Stimulated activated CD8-positive, alpha-beta memory T cell treated with anti-CD3 and anti-CD28 coated beads, Interleukin-4, amount 100 ng/mL, for 24 hours (primary cell): ENCODE measurements around the gene CEP152.

ENCODE experiments used
- DNase-seq: peaks from one replicate; pipeline ENCODE4 v3.0.0-alpha.2; 2020; ENCODE audit warnings: low read depth

The CEP152 gene

GRCh38 chr15:48765022-48765421 is 45.8 kb downstream of the CEP152 start:
- DNase-seq = no peak

- no peak for DNase-seq
Observed at GRCh38 chr15:48761393-48762158, 49.3 kb downstream of the CEP152 start.

GRCh38 chr15:48759921-48760320 is 50.9 kb downstream of the CEP152 start:
- no peak for DNase-seq

GRCh38 chr15:48757661-48758060 is 53.2 kb downstream of the CEP152 start:
- no peak for DNase-seq

GRCh38 chr15:48754011-48754410 is 56.9 kb downstream of the CEP152 start:
- DNase-seq = no peak

GRCh38 chr15:48751595-48751994 is 59.3 kb downstream of the CEP152 start:
- no peak for DNase-seq

- no peak for DNase-seq
Observed at GRCh38 chr15:48748535-48748934, 62.3 kb downstream of the CEP152 start.

GRCh38 chr15:48733615-48734014 is 77.3 kb downstream of the CEP152 start:
- DNase-seq = no peak

- DNase-seq = no peak
Observed at GRCh38 chr15:48730506-48730905, 80.4 kb downstream of the CEP152 start.

GRCh38 chr15:48723969-48724368 is 86.9 kb downstream of the CEP152 start:
- no peak for DNase-seq

GRCh38 chr15:48722764-48723661 is 87.9 kb downstream of the CEP152 start:
- DNase-seq = no peak

- DNase-seq = no peak
Observed at GRCh38 chr15:48721061-48721810, 89.6 kb downstream of the CEP152 start.

GRCh38 chr15:48720646-48721045 is 90.2 kb downstream of the CEP152 start:
- DNase-seq = no peak

- no peak for DNase-seq
Observed at GRCh38 chr15:48719668-48720067, 91.2 kb downstream of the CEP152 start.

GRCh38 chr15:48718646-48719045 is 92.2 kb downstream of the CEP152 start:
- DNase-seq = no peak

- no peak for DNase-seq
Observed at GRCh38 chr15:48717458-48717857, 93.4 kb downstream of the CEP152 start.

- DNase-seq = no peak
Observed at GRCh38 chr15:48712546-48712945, 98.3 kb downstream of the CEP152 start.

GRCh38 chr15:48710952-48711495 is 99.8 kb downstream of the CEP152 start:
- DNase-seq = no peak

GRCh38 chr15:48708641-48709040 is 102.2 kb downstream of the CEP152 start:
- DNase-seq = no peak

GRCh38 chr15:48705381-48705780 is 105.5 kb downstream of the CEP152 start:
- DNase-seq = no peak

GRCh38 chr15:48703544-48703943 is 107.3 kb downstream of the CEP152 start:
- no peak for DNase-seq

- no peak for DNase-seq
Observed at GRCh38 chr15:48702569-48703236, 108.2 kb downstream of the CEP152 start.
